Measurements from ENCODE around the gene TTC28.

Gene TTC28

GRCh38 chr22:28034760-28035401, 644.8 kb downstream of the TTC28 start:
- no peak for ATAC-seq

- ATAC-seq, result no peak
These were observed 645.4 kb downstream of the TTC28 start for GRCh38 chr22:28034145-28034759.

GRCh38 chr22:28032861-28033260, 646.8 kb downstream of the TTC28 start:
- no peak for ATAC-seq

- ATAC-seq, result no peak
These were observed 648.2 kb downstream of the TTC28 start for GRCh38 chr22:28031383-28031922.

- ATAC-seq, result no peak
These were observed 649.2 kb downstream of the TTC28 start for GRCh38 chr22:28030473-28030872.

GRCh38 chr22:28029956-28030355, 649.7 kb downstream of the TTC28 start:
- ATAC-seq, result no peak

GRCh38 chr22:28029201-28029948, 650.3 kb downstream of the TTC28 start:
- no peak for ATAC-seq

GRCh38 chr22:28027453-28028448, 651.9 kb downstream of the TTC28 start:
- ATAC-seq, result no peak

GRCh38 chr22:28025866-28026575, 653.6 kb downstream of the TTC28 start:
- no peak for ATAC-seq

- no peak for ATAC-seq
These were observed 654.3 kb downstream of the TTC28 start for GRCh38 chr22:28025333-28025732.

GRCh38 chr22:28024422-28024888, 655.2 kb downstream of the TTC28 start:
- ATAC-seq, result no peak

GRCh38 chr22:28023774-28024173, 655.9 kb downstream of the TTC28 start:
- no peak for ATAC-seq

- ATAC-seq, result no peak
These were observed 656.6 kb downstream of the TTC28 start for GRCh38 chr22:28023036-28023435.

GRCh38 chr22:28021998-28022660, 657.5 kb downstream of the TTC28 start:
- no peak for ATAC-seq

GRCh38 chr22:28021116-28021997, 658.3 kb downstream of the TTC28 start:
- no peak for ATAC-seq

- peak; percentile 60 to 65 for ATAC-seq
These were observed 659.5 kb downstream of the TTC28 start for GRCh38 chr22:28019881-28020861.

GRCh38 chr22:28019360-28019759, 660.3 kb downstream of the TTC28 start:
- ATAC-seq, result no peak

- no peak for ATAC-seq
These were observed 661.1 kb downstream of the TTC28 start for GRCh38 chr22:28018461-28018927.

- no peak for ATAC-seq
These were observed 661.8 kb downstream of the TTC28 start for GRCh38 chr22:28017859-28018258.

Data from activated CD4-positive, CD25-positive, alpha-beta regulatory T cell treated with anti-CD3 and anti-CD28 coated beads, Interleukin-2, amount 50 U/mL, for 24 hours (primary cell).